ENCODE results near the gene ISX.
"Not testable (repeated sequence)": the region's sequence is repeated elsewhere in the genome, so short reads cannot be mapped to it uniquely, and the experiment has no call there.

Gene ISX

GRCh38 chr22:35065796-35066218 is at the start of gene ISX:
Gene ISX (plus strand): TSS chr22:35066158. CDS start chr22:35067088, 930 bp downstream.
- DNase-seq = no peak

- no peak for DNase-seq
Measured at GRCh38 chr22:35016909-35017308, 49.0 kb upstream of the ISX start.

GRCh38 chr22:35018995-35019394 is 47.0 kb upstream of the ISX start:
- DNase-seq = no peak

GRCh38 chr22:35020517-35020916 is 45.4 kb upstream of the ISX start:
- DNase-seq = no peak

GRCh38 chr22:35021161-35021560 is 44.8 kb upstream of the ISX start:
- no peak for DNase-seq

GRCh38 chr22:35022291-35022690 is 43.7 kb upstream of the ISX start:
- no peak for DNase-seq

GRCh38 chr22:35023692-35024363 is 42.1 kb upstream of the ISX start:
- DNase-seq = peak; percentile 11

- DNase-seq = no peak
Measured at GRCh38 chr22:35024364-35024692, 41.6 kb upstream of the ISX start.

GRCh38 chr22:35030112-35030511 is 35.8 kb upstream of the ISX start:
- DNase-seq = not testable (repeated sequence)

GRCh38 chr22:35032571-35032970 is 33.4 kb upstream of the ISX start:
- no peak for DNase-seq

GRCh38 chr22:35033635-35034296 is 32.2 kb upstream of the ISX start:
- no peak for DNase-seq

GRCh38 chr22:35034963-35035362 is 31.0 kb upstream of the ISX start:
- DNase-seq = no peak

- no peak for DNase-seq
Measured at GRCh38 chr22:35037089-35037488, 28.9 kb upstream of the ISX start.

GRCh38 chr22:35039625-35040024 is 26.3 kb upstream of the ISX start:
- no peak for DNase-seq

- no peak for DNase-seq
Measured at GRCh38 chr22:35043252-35043933, 22.6 kb upstream of the ISX start.

GRCh38 chr22:35043934-35044319 is 22.0 kb upstream of the ISX start:
- DNase-seq = no peak

GRCh38 chr22:35044607-35045390 is 21.2 kb upstream of the ISX start:
- no peak for DNase-seq

GRCh38 chr22:35045451-35045850 is 20.5 kb upstream of the ISX start:
- no peak for DNase-seq

GRCh38 chr22:35046744-35047462 is 19.1 kb upstream of the ISX start:
- DNase-seq = no peak

GRCh38 chr22:35050038-35050437 is 15.9 kb upstream of the ISX start:
- not testable (repeated sequence) for DNase-seq

GRCh38 chr22:35051013-35051535 is 14.9 kb upstream of the ISX start:
- DNase-seq = no peak

GRCh38 chr22:35051791-35052190 is 14.2 kb upstream of the ISX start:
- no peak for DNase-seq

All from CD4-positive, alpha-beta T cell treated with Interleukin-4 for 4 hours (primary cell).